K562 (cell line): ENCODE data around the gene HOXB6. TPM values are rescaled to one million over a fixed set of nuclear protein-coding genes. Genes with fewer than 3 reads are reported as not detected.

ENCODE experiments used
- ARID2 ChIP-seq: fragments of 450-650 bp; IDR thresholded peaks from 2 replicates; pipeline ENCODE4 v1.6.1; 2017; ENCODE audit warnings: antibody characterized with exemption, mild to moderate bottlenecking
- ATF7 ChIP-seq: fragments of 450-650 bp; IDR thresholded peaks from 2 replicates; pipeline ENCODE4 v1.7.1; 2014; ENCODE audit warnings: mild to moderate bottlenecking, moderate library complexity
- COPS2 ChIP-seq: fragments of 450-650 bp; conservative IDR thresholded peaks from 2 replicates; pipeline ENCODE4 v1.6.1; 2016; ENCODE audit warnings: mild to moderate bottlenecking, moderate library complexity
- EZH2 ChIP-seq: IDR thresholded peaks from 2 replicates; pipeline ENCODE4 v1.6.1; 2012; ENCODE audit warnings: low read depth, mild to moderate bottlenecking, inconsistent platforms, low read length, borderline replicate concordance
- GTF2E2 ChIP-seq: fragments of 200-800 bp; sonication (Bioruptor generic); IDR thresholded peaks from 2 replicates; pipeline ENCODE4 v1.6.1; 2016; ENCODE audit warnings: missing genetic modification characterization, missing compliant biosample characterization
- KAT2B ChIP-seq: IDR thresholded peaks from one replicate; pipeline ENCODE4 v1.6.1; 2012; ENCODE audit warnings: low read depth, mild to moderate bottlenecking, control low read depth, inconsistent platforms, low read length, moderate library complexity
- MCM2 ChIP-seq: fragments of 450-650 bp; IDR thresholded peaks from 2 replicates; pipeline ENCODE4 v1.6.1; 2017; ENCODE audit warnings: low read depth, mild to moderate bottlenecking
- MEF2A ChIP-seq: IDR thresholded peaks from 2 replicates; pipeline ENCODE4 v1.6.1; 2011; ENCODE audit warnings: low read depth, mild to moderate bottlenecking, low read length, moderate library complexity; ENCODE audit not compliant: control insufficient read depth
- MTA1 ChIP-seq: fragments of 450-650 bp; IDR thresholded peaks from 2 replicates; pipeline ENCODE4 v1.6.1; 2017; ENCODE audit warnings: borderline replicate concordance
- NR2C2 ChIP-seq, 2 experiments: fragments of 200-800 bp in 1 of 2; sonication (Bioruptor generic) in 1 of 2; sonication (generic) in 1 of 2; formaldehyde crosslinking in 1 of 2; IDR thresholded peaks; 2 replicates each; pipeline versions ENCODE4 v1.6.1 to v1.8.0; 2016 to 2022; ENCODE audit warnings: mild to moderate bottlenecking in 1 of 2, missing compliant biosample characterization in 1 of 2, missing genetic modification characterization in 1 of 2, missing genetic modification reagents in 1 of 2
- OTX1 ChIP-seq: fragments of 450-650 bp; formaldehyde crosslinking; IDR thresholded peaks from 2 replicates; pipeline ENCODE4 v1.4.0; 2022; ENCODE audit warnings: mild to moderate bottlenecking
- SNRNP70 ChIP-seq: fragments of 200-400 bp; formaldehyde crosslinking; optimal IDR thresholded peaks from 2 replicates; pipeline ENCODE3; 2017; ENCODE audit warnings: low read depth, low read length
- TAF15 ChIP-seq: fragments of 200-400 bp; formaldehyde crosslinking; IDR thresholded peaks from 2 replicates; pipeline ENCODE4 v1.6.1; 2017; ENCODE audit warnings: mild to moderate bottlenecking, low read depth, low read length, moderate library complexity
- TAL1 ChIP-seq: fragments of 450-650 bp; IDR thresholded peaks from 2 replicates; pipeline ENCODE4 v1.6.1; 2016; ENCODE audit warnings: mild to moderate bottlenecking
- ZNF644 ChIP-seq: fragments of 200-800 bp; sonication (Bioruptor generic); IDR thresholded peaks from 2 replicates; pipeline ENCODE4 v1.6.1; 2016; ENCODE audit warnings: low read depth, missing genetic modification characterization, missing compliant biosample characterization
- polyA plus RNA-seq, 8 experiments: library from polyadenylated mRNA; depleted of rRNA in 4 of 8; stranded (reverse) in 5 of 8; unstranded in 3 of 8; fragments of >200 nt; fragmentation: Nextera tagmentation in 2 of 8; fragmentation: Illumina TruSeq in 1 of 8; extraction: Ambion mirVana in 2 of 8; extraction: Trizol in 1 of 8; gene quantifications; 2 replicates each; pipeline versions ENCODE4 v1.2.1 to v1.2.3, GENCODE V29; 2011 to 2014; ENCODE audit warnings: inconsistent platforms in 1 of 8, missing spikeins in 1 of 8
- total RNA-seq, 7 experiments: library from RNA; depleted of rRNA in 6 of 7; stranded (reverse); fragments of >200 nt in 6 of 7; fragmentation: Illumina TruSeq in 2 of 7; extraction: Trizol in 2 of 7; gene quantifications; 2 replicates each; pipeline versions ENCODE4 v1.2.1 to v1.2.3, GENCODE V29; 2011 to 2021; ENCODE audit warnings: low replicate concordance in 1 of 7
- TF ChIP-seq, protein P1 (sequence below): fragments of 250-450 bp; sonication (Bioruptor Pico); IDR thresholded peaks from 2 replicates; pipeline ENCODE4 v1.9.0; 2021; ENCODE audit warnings: mild to moderate bottlenecking
- TF ChIP-seq, protein P2 (sequence below): sonication (generic); formaldehyde crosslinking; IDR thresholded peaks from 2 replicates; pipeline ENCODE4 v1.8.0; 2022; ENCODE audit warnings: missing genetic modification reagents, mild to moderate bottlenecking, moderate library complexity, borderline replicate concordance
- TF ChIP-seq, protein P3 (sequence below): sonication (generic); formaldehyde crosslinking; IDR thresholded peaks from 2 replicates; pipeline ENCODE4 v1.8.1; 2022; ENCODE audit warnings: missing genetic modification reagents

Gene HOXB6
- total and polyA plus RNA-seq, 9 of the 15 experiments (the other 6 are each of a cell fraction or from before 2014, with no cell fraction given), result 1.2 to 14.8 (median 4.9) TPM

DNA sequence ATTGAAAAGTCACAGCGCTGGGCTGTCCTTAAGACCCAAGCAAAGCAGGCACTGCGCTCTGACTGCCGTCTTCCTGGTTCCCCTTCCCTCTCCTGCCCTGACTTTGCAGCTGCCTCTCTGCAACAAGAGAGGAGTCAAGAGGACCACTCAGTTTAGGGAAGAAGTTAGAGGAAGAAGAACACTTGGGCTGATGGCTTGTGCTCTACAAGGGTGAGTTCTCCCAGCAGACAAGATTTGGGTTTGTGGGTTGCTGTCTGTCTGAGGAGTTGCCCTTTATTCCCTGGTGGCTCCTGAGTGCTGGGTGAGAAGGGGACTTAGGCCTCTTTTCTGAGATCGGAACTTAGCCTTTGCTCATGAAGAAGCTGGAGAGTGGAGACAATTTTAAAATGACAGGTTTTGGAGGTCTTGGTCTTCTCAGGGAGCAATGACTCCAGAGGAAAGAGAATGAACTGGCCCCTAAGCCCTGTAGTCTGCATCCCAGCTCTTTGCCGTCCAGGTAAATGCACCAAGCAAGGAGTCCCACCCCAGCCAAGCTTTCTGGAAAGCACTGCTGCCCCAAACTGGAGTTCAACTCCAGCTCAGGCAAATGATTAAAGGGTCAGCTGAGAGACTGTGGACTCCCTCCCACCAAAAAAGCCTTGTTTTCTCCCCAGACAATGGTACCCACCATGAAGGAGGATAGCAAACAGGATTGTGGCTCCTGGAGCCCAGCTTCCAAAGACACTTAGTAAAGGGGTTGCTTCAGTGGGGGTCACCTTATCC is 24.0 kb upstream of the HOXB6 start (continued):
- TF ChIP-seq MTA1, result no peak
- TF ChIP-seq, protein P1, sequence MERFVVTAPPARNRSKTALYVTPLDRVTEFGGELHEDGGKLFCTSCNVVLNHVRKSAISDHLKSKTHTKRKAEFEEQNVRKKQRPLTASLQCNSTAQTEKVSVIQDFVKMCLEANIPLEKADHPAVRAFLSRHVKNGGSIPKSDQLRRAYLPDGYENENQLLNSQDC, result no peak
- no peak for TF ChIP-seq MEF2A
- no peak for TF ChIP-seq GTF2E2 (tag)
- TF ChIP-seq, protein P2, sequence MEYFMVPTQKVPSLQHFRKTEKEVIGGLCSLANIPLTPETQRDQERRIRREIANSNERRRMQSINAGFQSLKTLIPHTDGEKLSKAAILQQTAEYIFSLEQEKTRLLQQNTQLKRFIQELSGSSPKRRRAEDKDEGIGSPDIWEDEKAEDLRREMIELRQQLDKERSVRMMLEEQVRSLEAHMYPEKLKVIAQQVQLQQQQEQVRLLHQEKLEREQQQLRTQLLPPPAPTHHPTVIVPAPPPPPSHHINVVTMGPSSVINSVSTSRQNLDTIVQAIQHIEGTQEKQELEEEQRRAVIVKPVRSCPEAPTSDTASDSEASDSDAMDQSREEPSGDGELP, result no peak
- TF ChIP-seq COPS2, result no peak
- TF ChIP-seq ARID2, result no peak
- TF ChIP-seq OTX1 (CRISPR knock-in tag), result 0 out of 2 replicates have a peak, but pooled peaks have one; percentile 19
- no peak for TF ChIP-seq SNRNP70
- TF ChIP-seq TAL1, result no peak
- 0 out of 2 replicates have a peak, but pooled peaks have one; percentile 11 for TF ChIP-seq ZNF644 (tag)
- TF ChIP-seq TAF15, result no peak
- TF ChIP-seq ATF7, result no peak
- no peak for TF ChIP-seq MCM2
- TF ChIP-seq, protein P3, sequence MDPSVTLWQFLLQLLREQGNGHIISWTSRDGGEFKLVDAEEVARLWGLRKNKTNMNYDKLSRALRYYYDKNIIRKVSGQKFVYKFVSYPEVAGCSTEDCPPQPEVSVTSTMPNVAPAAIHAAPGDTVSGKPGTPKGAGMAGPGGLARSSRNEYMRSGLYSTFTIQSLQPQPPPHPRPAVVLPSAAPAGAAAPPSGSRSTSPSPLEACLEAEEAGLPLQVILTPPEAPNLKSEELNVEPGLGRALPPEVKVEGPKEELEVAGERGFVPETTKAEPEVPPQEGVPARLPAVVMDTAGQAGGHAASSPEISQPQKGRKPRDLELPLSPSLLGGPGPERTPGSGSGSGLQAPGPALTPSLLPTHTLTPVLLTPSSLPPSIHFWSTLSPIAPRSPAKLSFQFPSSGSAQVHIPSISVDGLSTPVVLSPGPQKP (CRISPR knock-in tag), result no peak
- TF ChIP-seq EZH2, result no peak
- TF ChIP-seq NR2C2 (CRISPR knock-in tag; IDR thresholded peaks at IDR 0.05), result no peak
- TF ChIP-seq NR2C2 (tag; IDR thresholded peaks at IDR 0.05), result 0 out of 2 replicates have a peak, but pooled peaks have one; percentile 15
- no peak for TF ChIP-seq KAT2B
